Rectal smooth muscle tissue (tissue), 1 donor: ENCODE measurements around the gene ABCG1.

ENCODE experiments used
- H3K27ac ChIP-seq: one replicate; pipeline ENCODE4 v1.7.0; 2013; ENCODE audit warnings: low read depth, low read length, inconsistent platforms
- H3K27me3 ChIP-seq: one replicate; pipeline ENCODE4 v1.7.0; 2013; ENCODE audit warnings: low read length; ENCODE audit not compliant: control insufficient read depth, insufficient read depth
- H3K36me3 ChIP-seq: one replicate; pipeline ENCODE4 v1.7.0; 2013; ENCODE audit warnings: low read length; ENCODE audit not compliant: control insufficient read depth, insufficient read depth
- H3K4me1 ChIP-seq: one replicate; pipeline ENCODE4 v1.7.0; 2013; ENCODE audit warnings: low read length; ENCODE audit not compliant: control insufficient read depth, insufficient read depth
- H3K4me3 ChIP-seq: one replicate; pipeline ENCODE4 v1.7.0; 2013; ENCODE audit warnings: low read length
- H3K9ac ChIP-seq: one replicate; pipeline ENCODE4 v1.7.0; 2013; ENCODE audit warnings: low read length

Gene ABCG1

GRCh38 chr21:42300045-42300583 is 81.2 kb downstream of the ABCG1 start:
- no peak overlapping the region for H3K9ac ChIP-seq
- H3K36me3 ChIP-seq: peaks cover 6% of the 10 kb centered on the region
- H3K4me3 ChIP-seq: no peak overlapping the region
- H3K4me1 ChIP-seq: no peaks in the 10 kb centered on the region
- no peaks in the 10 kb centered on the region for H3K27me3 ChIP-seq
- H3K27ac ChIP-seq: no peak overlapping the region

- no peak overlapping the region for H3K9ac ChIP-seq
- no peaks in the 10 kb centered on the region for H3K4me1 ChIP-seq
- H3K27me3 ChIP-seq: no peaks in the 10 kb centered on the region
- H3K27ac ChIP-seq: no peak overlapping the region
- H3K4me3 ChIP-seq: no peak overlapping the region
- peaks cover 5% of the 10 kb centered on the region for H3K36me3 ChIP-seq
Measured at GRCh38 chr21:42300956-42301355, 82.0 kb downstream of the ABCG1 start.

GRCh38 chr21:42301371-42302075 is 82.6 kb downstream of the ABCG1 start:
- no peaks in the 10 kb centered on the region for H3K36me3 ChIP-seq
- H3K4me1 ChIP-seq: no peaks in the 10 kb centered on the region
- H3K9ac ChIP-seq: no peak overlapping the region
- H3K4me3 ChIP-seq: no peak overlapping the region
- H3K27me3 ChIP-seq: no peaks in the 10 kb centered on the region
- H3K27ac ChIP-seq: no peak overlapping the region

- no peaks in the 10 kb centered on the region for H3K27me3 ChIP-seq
- no peak overlapping the region for H3K9ac ChIP-seq
- no peak overlapping the region for H3K4me3 ChIP-seq
- H3K36me3 ChIP-seq: no peaks in the 10 kb centered on the region
- no peaks in the 10 kb centered on the region for H3K4me1 ChIP-seq
- H3K27ac ChIP-seq: no peak overlapping the region
Measured at GRCh38 chr21:42302076-42302650, 83.2 kb downstream of the ABCG1 start.

GRCh38 chr21:42302794-42303193 is 83.9 kb downstream of the ABCG1 start:
- Histone ChIP-seq H3K27me3 (no peaks in the 10 kb centered on the region), H3K9ac (no peak overlapping the region), H3K27ac (no peak overlapping the region), H3K36me3 (no peaks in the 10 kb centered on the region), H3K4me3 (no peak overlapping the region), H3K4me1 (no peaks in the 10 kb centered on the region)

GRCh38 chr21:42303443-42303842 is 84.5 kb downstream of the ABCG1 start:
- Histone ChIP-seq H3K9ac (no peak overlapping the region), H3K4me1 (no peaks in the 10 kb centered on the region), H3K36me3 (no peaks in the 10 kb centered on the region), H3K27ac (no peak overlapping the region), H3K4me3 (no peak overlapping the region), H3K27me3 (no peaks in the 10 kb centered on the region)

GRCh38 chr21:42304556-42305454 is 85.9 kb downstream of the ABCG1 start:
- Histone ChIP-seq H3K4me3 (no peak overlapping the region), H3K27ac (no peak overlapping the region), H3K9ac (no peak overlapping the region), H3K27me3 (peaks cover under 1% of the 10 kb centered on the region), H3K36me3 (no peaks in the 10 kb centered on the region), H3K4me1 (no peaks in the 10 kb centered on the region)

- H3K27ac ChIP-seq: no peak overlapping the region
- no peak overlapping the region for H3K9ac ChIP-seq
- H3K36me3 ChIP-seq: no peaks in the 10 kb centered on the region
- H3K4me3 ChIP-seq: no peak overlapping the region
- peaks cover 2% of the 10 kb centered on the region for H3K27me3 ChIP-seq
- H3K4me1 ChIP-seq: no peaks in the 10 kb centered on the region
Measured at GRCh38 chr21:42305707-42306147, 86.8 kb downstream of the ABCG1 start.

GRCh38 chr21:42306366-42307035 is 87.6 kb downstream of the ABCG1 start:
- no peak overlapping the region for H3K9ac ChIP-seq
- no peak overlapping the region for H3K4me3 ChIP-seq
- H3K36me3 ChIP-seq: no peaks in the 10 kb centered on the region
- H3K27me3 ChIP-seq: peaks cover 2% of the 10 kb centered on the region
- no peaks in the 10 kb centered on the region for H3K4me1 ChIP-seq
- H3K27ac ChIP-seq: no peak overlapping the region

GRCh38 chr21:42307106-42307505 is 88.2 kb downstream of the ABCG1 start:
- no peaks in the 10 kb centered on the region for H3K4me1 ChIP-seq
- no peak overlapping the region for H3K9ac ChIP-seq
- H3K27ac ChIP-seq: no peak overlapping the region
- no peaks in the 10 kb centered on the region for H3K36me3 ChIP-seq
- H3K4me3 ChIP-seq: no peak overlapping the region
- H3K27me3 ChIP-seq: peaks cover 2% of the 10 kb centered on the region

GRCh38 chr21:42308161-42308913 is 89.4 kb downstream of the ABCG1 start:
- peaks cover 2% of the 10 kb centered on the region for H3K27me3 ChIP-seq

More at GRCh38 chr21:42308161-42308913, 89.4 kb downstream of the ABCG1 start:
- H3K4me1 ChIP-seq: no peaks in the 10 kb centered on the region
- no peaks in the 10 kb centered on the region for H3K36me3 ChIP-seq
- no peak overlapping the region for H3K27ac ChIP-seq
- H3K4me3 ChIP-seq: no peak overlapping the region
- no peak overlapping the region for H3K9ac ChIP-seq
